ENCODE data around the gene PTCD2. TPM values are rescaled to one million over a fixed set of nuclear protein-coding genes. Genes with fewer than 3 reads are reported as not detected.

The PTCD2 gene
- total RNA-seq, 1 experiment from 2014 or later: 19.0 TPM

Small RNAs within 50 kb of the gene (small RNA-seq; reads per million reads assigned to genes)
- gene RN7SL153P: 0 reads per million in 2 experiments

Other genes with a start within 250 kb of the PTCD2 start
- 2.8 and 3.1 TPM in 2 replicates for gene MAP1B, start 212.9 kb upstream of the PTCD2 start, total RNA-seq (2014; rRNA removed; shearing (Covaris generic))
- 122 and 134 TPM in 2 replicates for gene MRPS27, start 133 bp upstream of the PTCD2 start, total RNA-seq (2014; rRNA removed; shearing (Covaris generic))
- gene ZNF366, start 187.0 kb downstream of the PTCD2 start, total RNA-seq (2014; rRNA removed; shearing (Covaris generic)): 0.03 TPM in 1 of 2 replicates, not detected in the other

Data from SK-MEL-5 (cell line).